Activated CD8-positive, alpha-beta memory T cell treated with anti-CD3 and anti-CD28 coated beads for 24 hours (primary cell): Measurements from ENCODE around the gene COMMD10.
"Not testable (repeated sequence)": the region's sequence is repeated elsewhere in the genome, so short reads cannot be mapped to it uniquely, and the experiment has no call there.

ENCODE experiments used
- DNase-seq: peaks from one replicate; pipeline ENCODE4 v3.0.0-alpha.2; 2020

COMMD10 gene

GRCh38 chr5:116084871-116085715 is at the start of gene COMMD10:
TSS of gene COMMD10 (plus strand) at chr5:116085025.
- DNase-seq = peak; percentile 89

GRCh38 chr5:116035123-116035522 is 49.7 kb upstream of the COMMD10 start:
- DNase-seq = no peak

GRCh38 chr5:116037236-116037822 is 47.5 kb upstream of the COMMD10 start:
- no peak for DNase-seq

GRCh38 chr5:116038817-116039216 is 46.0 kb upstream of the COMMD10 start:
- DNase-seq = peak; percentile 57

GRCh38 chr5:116042375-116042774 is 42.5 kb upstream of the COMMD10 start:
- DNase-seq = no peak

- DNase-seq = no peak
Measured at GRCh38 chr5:116044073-116044472, 40.8 kb upstream of the COMMD10 start.

- no peak for DNase-seq
Measured at GRCh38 chr5:116045821-116046220, 39.0 kb upstream of the COMMD10 start.

GRCh38 chr5:116046261-116046660 is 38.6 kb upstream of the COMMD10 start:
- DNase-seq = no peak

- DNase-seq = no peak
Measured at GRCh38 chr5:116046823-116047222, 38.0 kb upstream of the COMMD10 start.

GRCh38 chr5:116058346-116058936 is 26.4 kb upstream of the COMMD10 start:
- no peak for DNase-seq

- DNase-seq = no peak
Measured at GRCh38 chr5:116062352-116062751, 22.5 kb upstream of the COMMD10 start.

GRCh38 chr5:116063950-116064349 is 20.9 kb upstream of the COMMD10 start:
- no peak for DNase-seq

GRCh38 chr5:116068028-116068632 is 16.7 kb upstream of the COMMD10 start:
- DNase-seq = no peak

GRCh38 chr5:116071211-116071610 is 13.6 kb upstream of the COMMD10 start:
- DNase-seq = no peak

GRCh38 chr5:116075191-116075831 is 9.5 kb upstream of the COMMD10 start:
- no peak for DNase-seq

GRCh38 chr5:116076496-116076895 is 8.3 kb upstream of the COMMD10 start:
- DNase-seq = no peak

GRCh38 chr5:116078199-116078598 is 6.6 kb upstream of the COMMD10 start:
- no peak for DNase-seq

GRCh38 chr5:116084287-116084691 is 536 bp upstream of the COMMD10 start:
- DNase-seq = peak; percentile 68

GRCh38 chr5:116086309-116086708 is 1.5 kb downstream of the COMMD10 start:
- not testable (repeated sequence) for DNase-seq

GRCh38 chr5:116088062-116088461 is 3.2 kb downstream of the COMMD10 start:
- DNase-seq = no peak

GRCh38 chr5:116090302-116090701 is 5.5 kb downstream of the COMMD10 start:
- no peak for DNase-seq

- DNase-seq = no peak
Measured at GRCh38 chr5:116091416-116091815, 6.6 kb downstream of the COMMD10 start.

GRCh38 chr5:116097301-116097700 is 12.5 kb downstream of the COMMD10 start:
- no peak for DNase-seq
